GM23338 (cell line): Measurements from ENCODE around the gene RNF17. TPM values are rescaled to one million over a fixed set of nuclear protein-coding genes. Genes with fewer than 3 reads are reported as not detected.

Experiments used
- ATAC-seq: fragments of 200-7000 bp; cut with Tn5 transposase; 3 replicates; pipeline ENCODE4 v1.9.1; 2020
- DNase-seq: peaks from one replicate; pipeline ENCODE4 v3.0.0-alpha.2; 2015; ENCODE audit warnings: low spot score
- H2AFZ ChIP-seq: fragments of 200-600 bp; sonication (generic); 2 replicates; pipeline ENCODE4 v1.8.0; 2016; ENCODE audit warnings: antibody characterized with exemption, mild to moderate bottlenecking, moderate library complexity
- H3F3A ChIP-seq: fragments of 200-600 bp; sonication (generic); replicated peaks from 2 replicates; pipeline ENCODE4 v1.8.0; 2017; ENCODE audit warnings: antibody characterized with exemption, mixed run types, low read depth
- H3K27ac ChIP-seq: fragments of 200-600 bp; sonication (generic); 2 replicates; pipeline ENCODE4 v1.6.1; 2016; ENCODE audit warnings: low read depth
- H3K27me3 ChIP-seq: fragments of 200-600 bp; sonication (generic); 2 replicates; pipeline ENCODE4 v1.8.0; 2016; ENCODE audit warnings: mild to moderate bottlenecking, mixed run types, moderate library complexity; ENCODE audit not compliant: insufficient read depth
- H3K36me3 ChIP-seq: fragments of 200-600 bp; sonication (generic); 2 replicates; pipeline ENCODE4 v1.8.0; 2016; ENCODE audit warnings: mild to moderate bottlenecking; ENCODE audit not compliant: insufficient read depth
- H3K4me1 ChIP-seq: fragments of 200-600 bp; sonication (generic); 2 replicates; pipeline ENCODE4 v1.8.0; 2016; ENCODE audit warnings: mild to moderate bottlenecking, moderate library complexity; ENCODE audit not compliant: insufficient read depth
- H3K4me2 ChIP-seq: fragments of 200-600 bp; sonication (generic); 2 replicates; pipeline ENCODE4 v1.7.1; 2017; ENCODE audit warnings: mixed run types
- H3K4me3 ChIP-seq: fragments of 200-600 bp; sonication (generic); 2 replicates; pipeline ENCODE4 v1.6.1; 2016; ENCODE audit warnings: mixed run types
- H3K79me2 ChIP-seq: fragments of 200-600 bp; sonication (generic); replicated peaks from 2 replicates; pipeline ENCODE4 v1.8.0; 2017; ENCODE audit warnings: mild to moderate bottlenecking; ENCODE audit not compliant: insufficient read depth
- H3K9me2 ChIP-seq: fragments of 200-600 bp; sonication (generic); 2 replicates; pipeline ENCODE4 v1.8.0; 2017; ENCODE audit not compliant: insufficient read depth
- H4K20me1 ChIP-seq: fragments of 200-600 bp; sonication (generic); replicated peaks from 2 replicates; pipeline ENCODE4 v1.8.0; 2017; ENCODE audit warnings: mild to moderate bottlenecking; ENCODE audit not compliant: insufficient read depth
- H3K27ac Mint-ChIP-seq: 2 replicates; pipeline ENCODE4 v1.8.0; 2020; ENCODE audit warnings: inconsistent platforms, mild to moderate bottlenecking, moderate library complexity, mixed read lengths
- H3K27me3 Mint-ChIP-seq: 3 replicates; pipeline ENCODE4 v1.8.0; 2022; ENCODE audit warnings: low read depth, mild to moderate bottlenecking, moderate library complexity, mixed read lengths, inconsistent platforms; ENCODE audit not compliant: insufficient read depth, poor library complexity
- H3K36me3 Mint-ChIP-seq: 3 replicates; pipeline ENCODE4 v1.8.0; 2021; ENCODE audit warnings: low read depth, mild to moderate bottlenecking, inconsistent platforms, moderate library complexity, mixed read lengths
- H3K4me1 Mint-ChIP-seq: 3 replicates; pipeline ENCODE4 v1.8.0; 2020; ENCODE audit warnings: mild to moderate bottlenecking, inconsistent platforms, mixed read lengths
- H3K4me3 Mint-ChIP-seq: 3 replicates; pipeline ENCODE4 v1.8.0; 2021; ENCODE audit warnings: moderate library complexity, mild to moderate bottlenecking, inconsistent platforms, mixed read lengths
- H3K9me3 Mint-ChIP-seq: 3 replicates; pipeline ENCODE4 v1.8.0; 2020; ENCODE audit warnings: moderate library complexity, mild to moderate bottlenecking, inconsistent platforms, mixed read lengths
- CREB1 ChIP-seq: fragments of 250-450 bp; sonication (Bioruptor Pico); IDR thresholded peaks from 2 replicates; pipeline ENCODE4 v1.5.0; 2020; ENCODE audit warnings: low read depth, mild to moderate bottlenecking, moderate library complexity
- ETS1 ChIP-seq: IDR thresholded peaks from 2 replicates; pipeline ENCODE4 v1.6.1; 2016; ENCODE audit warnings: antibody characterized with exemption
- EZH2 ChIP-seq: fragments of 200-600 bp; sonication (generic); IDR thresholded peaks from one replicate; pipeline ENCODE4 v1.8.0; 2017; ENCODE audit warnings: antibody characterized with exemption, mild to moderate bottlenecking, low read depth; ENCODE audit not compliant: unreplicated experiment
- EZH2phosphoT487 ChIP-seq: fragments of 200-600 bp; sonication (generic); IDR thresholded peaks from one replicate; pipeline ENCODE4 v1.8.1; 2018; ENCODE audit warnings: antibody characterized with exemption; ENCODE audit not compliant: unreplicated experiment
- JUNB ChIP-seq: IDR thresholded peaks from one replicate; pipeline ENCODE4 v1.6.1; 2016; ENCODE audit warnings: antibody characterized with exemption; ENCODE audit not compliant: unreplicated experiment
- NANOG ChIP-seq: IDR thresholded peaks from 2 replicates; pipeline ENCODE4 v1.6.1; 2016; ENCODE audit warnings: antibody characterized with exemption, borderline replicate concordance
- POLR2AphosphoS5 ChIP-seq: IDR thresholded peaks from 2 replicates; pipeline ENCODE4 v1.6.1; 2016; ENCODE audit warnings: antibody characterized with exemption, low read depth
- REST ChIP-seq: IDR thresholded peaks from one replicate; pipeline ENCODE4 v1.6.1; 2018; ENCODE audit warnings: antibody characterized with exemption; ENCODE audit not compliant: unreplicated experiment
- STAT1 ChIP-seq: IDR thresholded peaks from one replicate; pipeline ENCODE4 v1.6.1; 2016; ENCODE audit warnings: antibody characterized with exemption; ENCODE audit not compliant: unreplicated experiment
- ZNF114 ChIP-seq: fragments of 250-450 bp; sonication (Bioruptor Pico); IDR thresholded peaks from 2 replicates; pipeline ENCODE4 v1.5.0; 2020; ENCODE audit warnings: mild to moderate bottlenecking, moderate library complexity
- ZNF331 ChIP-seq: fragments of 250-450 bp; sonication (Bioruptor Pico); IDR thresholded peaks from 2 replicates; pipeline ENCODE4 v1.5.0; 2020; ENCODE audit warnings: low read depth, mild to moderate bottlenecking, moderate library complexity
- ZNF462 ChIP-seq: fragments of 250-450 bp; sonication (Bioruptor Pico); IDR thresholded peaks from 2 replicates; pipeline ENCODE4 v1.5.0; 2020; ENCODE audit warnings: mild to moderate bottlenecking, moderate library complexity
- polyA plus RNA-seq: library from polyadenylated mRNA; unstranded; fragments of >200 nt; fragmentation: Nextera tagmentation; extraction: Ambion mirVana; gene quantifications from 2 replicates; pipeline ENCODE4 v1.2.1, GENCODE V29; 2016
- total RNA-seq: library from RNA; depleted of rRNA; stranded (reverse); fragments of >200 nt; shearing (Covaris generic); gene quantifications from 2 replicates; pipeline ENCODE4 v1.2.3, GENCODE V29; 2014
- TF ChIP-seq, protein P1 (sequence below), 2 experiments: fragments of 200-600 bp in 1 of 2; sonication (generic) in 1 of 2; conservative IDR thresholded peaks; 2 replicates each; pipeline versions ENCODE4 v1.5.1 to v1.6.1; 2016 to 2017; ENCODE audit warnings: antibody characterized with exemption in 2 of 2, low read depth in 2 of 2, mild to moderate bottlenecking in 2 of 2, moderate library complexity in 1 of 2

Gene RNF17
- total and polyA plus RNA-seq, 2 experiments from 2014 or later: 0.16 TPM; not detected in 1

DNA sequence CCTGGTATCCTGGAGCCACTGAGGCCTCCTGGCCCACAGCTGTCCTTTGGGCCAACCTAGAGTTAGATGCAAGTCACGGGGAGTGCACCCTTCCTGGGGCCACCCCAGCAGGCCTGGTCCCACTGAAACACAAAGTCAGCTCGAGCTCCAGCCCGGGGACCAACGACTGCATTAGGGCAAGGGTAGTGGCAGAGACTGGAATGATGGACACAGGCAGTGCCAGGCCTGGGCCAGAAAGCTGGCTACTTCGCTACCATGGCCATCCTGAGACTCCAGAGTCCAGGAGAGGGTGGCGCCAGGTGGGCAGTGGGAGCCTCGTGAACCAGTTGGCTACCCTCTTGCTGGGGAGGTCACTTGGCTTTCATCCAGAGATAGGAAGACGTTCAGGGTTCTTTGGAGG lies 22.2 kb upstream of the RNF17 start:
- Mint-ChIP-seq H3K27ac (no peak overlapping the region), H3K27me3 (peaks cover 46% of the 10 kb centered on the region), H3K4me1 (peaks cover 15% of the 10 kb centered on the region), H3K4me3 (no peak overlapping the region), H3K36me3 (no peaks in the 10 kb centered on the region), H3K9me3 (peaks cover 4% of the 10 kb centered on the region; the same call in 2 of the 3 replicates)
- Histone ChIP-seq H3K4me2 (no peak overlapping the region), H4K20me1 (no peaks in the 10 kb centered on the region), H3K4me1 (no peaks in the 10 kb centered on the region), H2AFZ (no peak overlapping the region), H3K27ac (no peak overlapping the region), H3K4me3 (no peak overlapping the region), H3K27me3 (peaks cover 44% of the 10 kb centered on the region), H3K36me3 (no peaks in the 10 kb centered on the region), H3K9me2 (no peaks in the 10 kb centered on the region), H3K79me2 (no peaks in the 10 kb centered on the region), H3F3A (no peaks in the 10 kb centered on the region)
- DNase-seq (no peak), ATAC-seq (no peak)
- no peak for TF ChIP-seq EZH2
- TF ChIP-seq JUNB: no peak
- no peak for TF ChIP-seq ZNF462 (CRISPR knock-in tag)
- no peak for TF ChIP-seq CREB1 (CRISPR knock-in tag)
- TF ChIP-seq REST: no peak
- TF ChIP-seq POLR2AphosphoS5: no peak
- TF ChIP-seq ZNF114: no peak
- TF ChIP-seq ETS1: no peak
- TF ChIP-seq ZNF331 (CRISPR knock-in tag): no peak
- TF ChIP-seq EZH2phosphoT487: no peak
- TF ChIP-seq STAT1: no peak
- TF ChIP-seq, protein P1, sequence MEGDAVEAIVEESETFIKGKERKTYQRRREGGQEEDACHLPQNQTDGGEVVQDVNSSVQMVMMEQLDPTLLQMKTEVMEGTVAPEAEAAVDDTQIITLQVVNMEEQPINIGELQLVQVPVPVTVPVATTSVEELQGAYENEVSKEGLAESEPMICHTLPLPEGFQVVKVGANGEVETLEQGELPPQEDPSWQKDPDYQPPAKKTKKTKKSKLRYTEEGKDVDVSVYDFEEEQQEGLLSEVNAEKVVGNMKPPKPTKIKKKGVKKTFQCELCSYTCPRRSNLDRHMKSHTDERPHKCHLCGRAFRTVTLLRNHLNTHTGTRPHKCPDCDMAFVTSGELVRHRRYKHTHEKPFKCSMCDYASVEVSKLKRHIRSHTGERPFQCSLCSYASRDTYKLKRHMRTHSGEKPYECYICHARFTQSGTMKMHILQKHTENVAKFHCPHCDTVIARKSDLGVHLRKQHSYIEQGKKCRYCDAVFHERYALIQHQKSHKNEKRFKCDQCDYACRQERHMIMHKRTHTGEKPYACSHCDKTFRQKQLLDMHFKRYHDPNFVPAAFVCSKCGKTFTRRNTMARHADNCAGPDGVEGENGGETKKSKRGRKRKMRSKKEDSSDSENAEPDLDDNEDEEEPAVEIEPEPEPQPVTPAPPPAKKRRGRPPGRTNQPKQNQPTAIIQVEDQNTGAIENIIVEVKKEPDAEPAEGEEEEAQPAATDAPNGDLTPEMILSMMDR (conservative IDR thresholded peaks at IDR 0.05; ENCODE audit: low read depth in 2 of 2): no peak
- no peak for TF ChIP-seq NANOG
